Pancreas (tissue), 8 donors: ENCODE results near the gene STX11. TPM values are rescaled to one million over a fixed set of nuclear protein-coding genes. Genes with fewer than 3 reads are reported as not detected.

ENCODE experiments used
- polyA plus RNA-seq, 2 donors: library from polyadenylated mRNA; stranded (reverse); fragments of 200-250 nt; gene quantifications; one replicate each; pipeline ENCODE4 v1.2.3, GENCODE V29; 2013
- total RNA-seq, 6 donors: library from RNA; stranded (reverse); fragmentation: NEBNext Ultra II Directional in 4 of 6; extraction: Animal tissue kit (Norgen Biotek cat#: 25700) in 4 of 6; gene quantifications; one replicate each; pipeline versions ENCODE4 v1.2.1 to v1.2.4, GENCODE V29; 2021 to 2023
- donor health status: healthy with polysubstance abuse.
- donor health status: DM: no; HTN: no; CAD: no; lungs with moderate emphysema.
- donor health status: DM: no; HTN: no; CAD: no.
- donor health status: Bipolar disorder and iron deficiency.
- donor health status: DM: yes; HTN: yes; CAD: no.
- donor health status: DM: no; HTN: no; CAD: no.
- donor health status: DM: no; HTN: no; CAD: no.
- donor health status: DM: yes; HTN: yes; CAD: no.

STX11 gene
- total and polyA plus RNA-seq, 8 donors, result 0.47 to 2.6 (median 1.1) TPM

Other genes starting within 250 kb of the STX11 start
- gene PLAGL1, start 142.3 kb upstream of the STX11 start, total RNA-seq, result 10 to 100 TPM; 12.5 to 22.9 (median 14.6) TPM
- 10 to 100 TPM; 17.3 to 31.6 TPM for gene PLAGL1, start 142.3 kb upstream of the STX11 start, polyA plus RNA-seq
- gene SF3B5, start 54.9 kb upstream of the STX11 start, total RNA-seq, result 10 to 100 TPM; 45.2 to 97.2 (median 68.7) TPM
- 100 to 1,000 TPM in 1 of 2 donors, 10 to 100 TPM in 1; 89.3 to 138 TPM for gene SF3B5, start 54.9 kb upstream of the STX11 start, polyA plus RNA-seq
- 100 to 1,000 TPM in 1 of 6 donors, 10 to 100 TPM in 5; 80.6 to 116 (median 84.8) TPM for gene UTRN, start 134.8 kb downstream of the STX11 start, total RNA-seq
- 10 to 100 TPM in 1 of 2 donors, 1 to 10 TPM in 1; 10.0 to 19.3 TPM for gene UTRN, start 134.8 kb downstream of the STX11 start, polyA plus RNA-seq